Smooth muscle cell (in vitro differentiated cells): ENCODE measurements around the gene DLG4. TPM values are rescaled to one million over a fixed set of nuclear protein-coding genes. Genes with fewer than 3 reads are reported as not detected.

ENCODE experiments used
- DNase-seq: peaks from one replicate; lab custom pipeline; 2025; ENCODE audit not compliant: unreplicated experiment; lab: John Stamatoyannopoulos, UW
- H2AFZ ChIP-seq: fragments of 200-600 bp; sonication (generic); 2 replicates; pipeline ENCODE4 v1.6.0; 2016; ENCODE audit warnings: antibody characterized with exemption, low read depth, mild to moderate bottlenecking
- H3F3A ChIP-seq: fragments of 200-600 bp; sonication (generic); 2 replicates; pipeline ENCODE4 v1.6.0; 2017; ENCODE audit warnings: antibody characterized with exemption, low read depth
- H3K27ac ChIP-seq: fragments of 200-600 bp; sonication (generic); 2 replicates; pipeline ENCODE4 v1.5.1; 2016; ENCODE audit warnings: low read depth, mild to moderate bottlenecking
- H3K27me3 ChIP-seq: fragments of 200-600 bp; sonication (generic); 2 replicates; pipeline ENCODE4 v1.6.1; 2016; ENCODE audit warnings: low read depth, mild to moderate bottlenecking
- H3K36me3 ChIP-seq: fragments of 200-600 bp; sonication (generic); 2 replicates; pipeline ENCODE4 v1.5.1; 2016; ENCODE audit warnings: low read depth
- H3K4me1 ChIP-seq: fragments of 200-600 bp; sonication (generic); 2 replicates; pipeline ENCODE4 v1.5.1; 2016; ENCODE audit warnings: low read depth
- H3K4me2 ChIP-seq: fragments of 200-600 bp; sonication (generic); 2 replicates; pipeline ENCODE4 v1.6.0; 2016; ENCODE audit warnings: mild to moderate bottlenecking
- H3K4me3 ChIP-seq: fragments of 200-600 bp; sonication (generic); 2 replicates; pipeline ENCODE4 v1.5.1; 2016; ENCODE audit warnings: mild to moderate bottlenecking
- H3K79me2 ChIP-seq: fragments of 200-600 bp; sonication (generic); 2 replicates; pipeline ENCODE4 v1.6.0; 2016; ENCODE audit warnings: low read depth, mild to moderate bottlenecking
- H3K9ac ChIP-seq: fragments of 200-600 bp; sonication (generic); 2 replicates; pipeline ENCODE4 v1.6.0; 2016; ENCODE audit warnings: low read depth
- H3K9me3 ChIP-seq: fragments of 200-600 bp; sonication (generic); replicated peaks from 2 replicates; pipeline ENCODE4 v1.5.1; 2016; ENCODE audit warnings: low read depth
- H4K20me1 ChIP-seq: fragments of 200-600 bp; sonication (generic); 2 replicates; pipeline ENCODE4 v1.6.0; 2016; ENCODE audit warnings: low read depth
- CTCF ChIP-seq: fragments of 200-600 bp; sonication (generic); IDR thresholded peaks from 2 replicates; pipeline ENCODE4 v1.5.1; 2017; ENCODE audit warnings: borderline replicate concordance, mild to moderate bottlenecking, antibody characterized with exemption; ENCODE audit not compliant: insufficient read depth, poor library complexity, severe bottlenecking
- WGBS: methylation state at CpG from one replicate; pipeline ENCODE4 v1.1.7; 2016; ENCODE audit warnings: low lambda C conversion rate; 5-methylcytosine and 5-hydroxymethylcytosine counted together
- polyA plus RNA-seq: library from polyadenylated mRNA; unstranded; fragments of >200 nt; fragmentation: Nextera tagmentation; extraction: Ambion mirVana; gene quantifications from 2 replicates; pipeline ENCODE4 v1.2.1, GENCODE V29; 2016
- total RNA-seq: library from RNA; depleted of rRNA; stranded (reverse); fragments of >200 nt; gene quantifications from 2 replicates; pipeline ENCODE4 v1.2.3, GENCODE V29; 2014

DLG4 gene
- total and polyA plus RNA-seq, 2 experiments from 2014 or later = 2.3 to 9.4 TPM

GRCh38 chr17:7211491-7212273, 8.0 kb downstream of the DLG4 start:
- Histone ChIP-seq H3K9ac (no peak overlapping the region), H3K4me3 (no peak overlapping the region)
- TF ChIP-seq CTCF = no peak

GRCh38 chr17:7208754-7209460, 10.7 kb downstream of the DLG4 start:
- no peak for DNase-seq
- Histone ChIP-seq H3K4me2 (no peak overlapping the region), H2AFZ (no peak overlapping the region), H3K4me1 (peaks cover 47% of the 10 kb centered on the region), H4K20me1 (peaks cover 82% of the 10 kb centered on the region), H3K27me3 (no peaks in the 10 kb centered on the region), H3K27ac (peak overlapping the region; percentile 15), H3K9me3 (no peaks in the 10 kb centered on the region), H3K9ac (no peak overlapping the region), H3F3A (peaks cover 3% of the 10 kb centered on the region), H3K79me2 (peaks cover 61% of the 10 kb centered on the region), H3K36me3 (no peaks in the 10 kb centered on the region), H3K4me3 (no peak overlapping the region)
- no peak for TF ChIP-seq CTCF
- WGBS = 52% methylated on average over 9 of the region's 9 CpGs

More at GRCh38 chr17:7211491-7212273, 8.0 kb downstream of the DLG4 start:
- Histone ChIP-seq H4K20me1 (peaks cover 93% of the 10 kb centered on the region), H3K27ac (no peak overlapping the region), H3K9me3 (no peaks in the 10 kb centered on the region), H2AFZ (no peak overlapping the region), H3K4me2 (peak overlapping the region; percentile 68), H3F3A (peaks cover 14% of the 10 kb centered on the region), H3K27me3 (no peaks in the 10 kb centered on the region), H3K4me1 (peaks cover 50% of the 10 kb centered on the region), H3K36me3 (no peaks in the 10 kb centered on the region), H3K79me2 (peaks cover 64% of the 10 kb centered on the region)
- WGBS = 38% methylated on average over 11 of the region's 37 CpGs
- no peak for DNase-seq

- Histone ChIP-seq H3K4me1 (peaks cover 43% of the 10 kb centered on the region), H2AFZ (no peak overlapping the region), H3K4me2 (no peak overlapping the region), H3F3A (peaks cover 3% of the 10 kb centered on the region), H3K36me3 (no peaks in the 10 kb centered on the region), H3K9ac (no peak overlapping the region), H4K20me1 (peaks cover 77% of the 10 kb centered on the region), H3K27me3 (no peaks in the 10 kb centered on the region), H3K27ac (peak overlapping the region; percentile 15), H3K9me3 (no peaks in the 10 kb centered on the region), H3K79me2 (peaks cover 53% of the 10 kb centered on the region), H3K4me3 (no peak overlapping the region)
- TF ChIP-seq CTCF = no peak
- no peak for DNase-seq
- 40% methylated on average over 8 of the region's 21 CpGs for WGBS
Measured at GRCh38 chr17:7208027-7208571, 11.5 kb downstream of the DLG4 start.
